Activated T-cell treated with anti-CD3 and anti-CD28 coated beads, Interleukin-2, amount 50 U/mL, for 48 hours (primary cell): ENCODE results near the gene CBX7.

Experiments
- DNase-seq, 2 experiments: peaks; one replicate each; pipeline ENCODE4 v3.0.0-alpha.2; 2020

Gene CBX7

GRCh38 chr22:39090426-39091064 is 61.9 kb downstream of the CBX7 start:
- peak; percentile 90 to 91 for DNase-seq

GRCh38 chr22:39089928-39090327 is 62.6 kb downstream of the CBX7 start:
- no peak for DNase-seq

GRCh38 chr22:39088685-39089032 is 63.8 kb downstream of the CBX7 start:
- no peak for DNase-seq

- peak in 1 of 2 experiments; percentile 36 for DNase-seq
Observed at GRCh38 chr22:39087881-39088684, 64.4 kb downstream of the CBX7 start.

- no peak for DNase-seq
Observed at GRCh38 chr22:39087098-39087497, 65.4 kb downstream of the CBX7 start.

GRCh38 chr22:39084666-39085065 is 67.8 kb downstream of the CBX7 start:
- no peak for DNase-seq

- no peak for DNase-seq
Observed at GRCh38 chr22:39083212-39084165, 69.0 kb downstream of the CBX7 start.

GRCh38 chr22:39081598-39081997 is 70.9 kb downstream of the CBX7 start:
- no peak for DNase-seq

GRCh38 chr22:39081016-39081415 is 71.5 kb downstream of the CBX7 start:
- no peak for DNase-seq
